ENCODE results near the gene KCNC2. TPM values are rescaled to one million over a fixed set of nuclear protein-coding genes. Genes with fewer than 3 reads are reported as not detected.

The KCNC2 gene
- total and polyA plus RNA-seq, 9 of the 15 experiments (the other 6 are each of a cell fraction or from before 2014, with no cell fraction given) = not detected

DNA sequence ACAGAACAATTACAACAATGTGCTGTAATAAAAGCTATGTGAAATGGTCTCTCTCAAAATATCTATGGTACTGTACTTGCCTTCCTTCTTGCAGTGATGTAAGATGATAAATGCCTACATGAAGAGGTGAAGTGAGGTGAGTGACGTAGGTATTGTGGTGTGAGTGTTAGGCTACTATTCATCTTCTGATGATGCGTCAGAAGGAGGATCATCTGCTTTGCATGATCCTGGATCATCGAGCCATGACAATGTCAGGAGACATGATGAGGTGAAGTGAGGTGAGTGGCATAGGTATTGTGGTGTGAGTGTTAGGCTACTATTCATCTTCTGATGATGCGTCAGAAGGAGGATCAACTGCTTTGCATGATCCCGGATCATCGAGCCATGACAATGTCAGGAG is 105.8 kb downstream of the KCNC2 start:
- Histone ChIP-seq H3K27me3 (ENCODE audit: control insufficient read depth in 2 of 2, insufficient read depth in 2 of 2, low read length in 2 of 2) (no peaks in the 10 kb centered on the region), H3K9ac (ENCODE audit: insufficient read depth in 1 of 2, low read depth in 2 of 2, low read length in 2 of 2) (no peak overlapping the region), H3K9me3 (replicated peaks; ENCODE audit: control insufficient read depth, insufficient read depth, low read depth, low read length) (no peaks in the 10 kb centered on the region), H2AFZ (ENCODE audit: low read depth, low read length) (no peak overlapping the region), H3K4me2 (ENCODE audit: insufficient read depth, low read length) (no peak overlapping the region), H3K4me1 (replicated peaks in 1 of 2; ENCODE audit: control insufficient read depth in 2 of 2, insufficient read depth in 2 of 2, low read length in 2 of 2) (no peaks in the 10 kb centered on the region), H4K20me1 (replicated peaks; ENCODE audit: control insufficient read depth, insufficient read depth, low read length) (no peaks in the 10 kb centered on the region), H3K4me3 (no peak overlapping the region), H3K36me3 (ENCODE audit: control insufficient read depth, insufficient read depth, low read length) (no peaks in the 10 kb centered on the region), H3K79me2 (ENCODE audit: control insufficient read depth, insufficient read depth, low read length) (no peaks in the 10 kb centered on the region), H3K27ac (ENCODE audit: extremely low read depth, low read depth, low read length) (no peak overlapping the region), H3K9me1 (ENCODE audit: control insufficient read depth, insufficient read depth, low read length) (no peaks in the 10 kb centered on the region)
- no peak for ATAC-seq
- no peak for FAIRE-seq
- in situ Hi-C loops (cut with MboI) (loop anchor here (10.0 kb wide), 1 partner anchor 1439 kb away; no protein-coding TSS in a partner anchor), intact Hi-C loops (cut with micrococcal nuclease) (no loop called here)
- TF ChIP-seq SP2 (IDR thresholded peaks at IDR 0.05; ENCODE audit: extremely low read depth, low read depth, low read length, poor library complexity, severe bottlenecking) (no peak), L3MBTL2 (IDR thresholded peaks at IDR 0.05) (no peak), MAZ (CRISPR knock-in tag; conservative IDR thresholded peaks at IDR 0.05 in 1 of 2, IDR thresholded peaks at IDR 0.05 in 1 of 2) (no peak), CCNT2 (IDR thresholded peaks at IDR 0.05; ENCODE audit: borderline replicate concordance, extremely low read depth, insufficient read length, low read depth, low read length) (no peak)
- TF ChIP-seq, protein P1, sequence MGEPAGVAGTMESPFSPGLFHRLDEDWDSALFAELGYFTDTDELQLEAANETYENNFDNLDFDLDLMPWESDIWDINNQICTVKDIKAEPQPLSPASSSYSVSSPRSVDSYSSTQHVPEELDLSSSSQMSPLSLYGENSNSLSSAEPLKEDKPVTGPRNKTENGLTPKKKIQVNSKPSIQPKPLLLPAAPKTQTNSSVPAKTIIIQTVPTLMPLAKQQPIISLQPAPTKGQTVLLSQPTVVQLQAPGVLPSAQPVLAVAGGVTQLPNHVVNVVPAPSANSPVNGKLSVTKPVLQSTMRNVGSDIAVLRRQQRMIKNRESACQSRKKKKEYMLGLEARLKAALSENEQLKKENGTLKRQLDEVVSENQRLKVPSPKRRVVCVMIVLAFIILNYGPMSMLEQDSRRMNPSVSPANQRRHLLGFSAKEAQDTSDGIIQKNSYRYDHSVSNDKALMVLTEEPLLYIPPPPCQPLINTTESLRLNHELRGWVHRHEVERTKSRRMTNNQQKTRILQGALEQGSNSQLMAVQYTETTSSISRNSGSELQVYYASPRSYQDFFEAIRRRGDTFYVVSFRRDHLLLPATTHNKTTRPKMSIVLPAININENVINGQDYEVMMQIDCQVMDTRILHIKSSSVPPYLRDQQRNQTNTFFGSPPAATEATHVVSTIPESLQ (CRISPR knock-in tag; IDR thresholded peaks at IDR 0.05) = no peak
- TF ChIP-seq, protein P2, sequence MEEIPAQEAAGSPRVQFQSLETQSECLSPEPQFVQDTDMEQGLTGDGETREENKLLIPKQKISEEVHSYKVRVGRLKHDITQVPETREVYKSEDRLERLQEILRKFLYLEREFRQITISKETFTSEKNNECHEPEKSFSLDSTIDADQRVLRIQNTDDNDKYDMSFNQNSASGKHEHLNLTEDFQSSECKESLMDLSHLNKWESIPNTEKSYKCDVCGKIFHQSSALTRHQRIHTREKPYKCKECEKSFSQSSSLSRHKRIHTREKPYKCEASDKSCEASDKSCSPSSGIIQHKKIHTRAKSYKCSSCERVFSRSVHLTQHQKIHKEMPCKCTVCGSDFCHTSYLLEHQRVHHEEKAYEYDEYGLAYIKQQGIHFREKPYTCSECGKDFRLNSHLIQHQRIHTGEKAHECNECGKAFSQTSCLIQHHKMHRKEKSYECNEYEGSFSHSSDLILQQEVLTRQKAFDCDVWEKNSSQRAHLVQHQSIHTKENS (CRISPR knock-in tag; IDR thresholded peaks at IDR 0.05) = no peak
- ChIA-PET CTCF (ENCODE audit: low intra/inter-chr PET ratio) (no interaction called here), POLR2A (no interaction called here)
- WGBS (ENCODE audit: insufficient coverage, low coverage, missing lambda C conversion rate) = under 1% methylated on average over 6 of the region's 6 CpGs
- BruUV-seq (replicated peaks) = no TSS peak
- DNase-seq (ENCODE audit: extremely low read depth in 1 of 4, low spot score in 3 of 4) = no peak
